Measurements from ENCODE around the gene SLC25A21. TPM values are rescaled to one million over a fixed set of nuclear protein-coding genes. Genes with fewer than 3 reads are reported as not detected.

SLC25A21 gene
- total and polyA plus RNA-seq, 9 donors, result 0.57 to 1.6 (median 1.1) TPM; not detected in 1

GRCh38 chr14:36834293-36834692, 338.1 kb downstream of the SLC25A21 start:
- Histone ChIP-seq H3K27ac (no peak overlapping the region), H3K4me1 (ENCODE audit: insufficient read depth) (no peaks in the 10 kb centered on the region), H3K36me3 (no peaks in the 10 kb centered on the region), H3K4me3 (no peak overlapping the region), H3K27me3 (no peaks in the 10 kb centered on the region), H3K9me3 (no peaks in the 10 kb centered on the region)
- no peak for DNase-seq
- intact Hi-C loops (cut with DNase I), result no loop called here
- 78 to 93% (median 81%) methylated on average over 2 of the region's 2 CpGs for WGBS, 3 donors
- TF ChIP-seq EP300 (IDR thresholded peaks at IDR 0.05) (no peak), POLR2A (IDR thresholded peaks at IDR 0.05) (no peak)
- TF ChIP-seq, protein P1, sequence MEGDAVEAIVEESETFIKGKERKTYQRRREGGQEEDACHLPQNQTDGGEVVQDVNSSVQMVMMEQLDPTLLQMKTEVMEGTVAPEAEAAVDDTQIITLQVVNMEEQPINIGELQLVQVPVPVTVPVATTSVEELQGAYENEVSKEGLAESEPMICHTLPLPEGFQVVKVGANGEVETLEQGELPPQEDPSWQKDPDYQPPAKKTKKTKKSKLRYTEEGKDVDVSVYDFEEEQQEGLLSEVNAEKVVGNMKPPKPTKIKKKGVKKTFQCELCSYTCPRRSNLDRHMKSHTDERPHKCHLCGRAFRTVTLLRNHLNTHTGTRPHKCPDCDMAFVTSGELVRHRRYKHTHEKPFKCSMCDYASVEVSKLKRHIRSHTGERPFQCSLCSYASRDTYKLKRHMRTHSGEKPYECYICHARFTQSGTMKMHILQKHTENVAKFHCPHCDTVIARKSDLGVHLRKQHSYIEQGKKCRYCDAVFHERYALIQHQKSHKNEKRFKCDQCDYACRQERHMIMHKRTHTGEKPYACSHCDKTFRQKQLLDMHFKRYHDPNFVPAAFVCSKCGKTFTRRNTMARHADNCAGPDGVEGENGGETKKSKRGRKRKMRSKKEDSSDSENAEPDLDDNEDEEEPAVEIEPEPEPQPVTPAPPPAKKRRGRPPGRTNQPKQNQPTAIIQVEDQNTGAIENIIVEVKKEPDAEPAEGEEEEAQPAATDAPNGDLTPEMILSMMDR (IDR thresholded peaks at IDR 0.05), result no peak

DNA sequence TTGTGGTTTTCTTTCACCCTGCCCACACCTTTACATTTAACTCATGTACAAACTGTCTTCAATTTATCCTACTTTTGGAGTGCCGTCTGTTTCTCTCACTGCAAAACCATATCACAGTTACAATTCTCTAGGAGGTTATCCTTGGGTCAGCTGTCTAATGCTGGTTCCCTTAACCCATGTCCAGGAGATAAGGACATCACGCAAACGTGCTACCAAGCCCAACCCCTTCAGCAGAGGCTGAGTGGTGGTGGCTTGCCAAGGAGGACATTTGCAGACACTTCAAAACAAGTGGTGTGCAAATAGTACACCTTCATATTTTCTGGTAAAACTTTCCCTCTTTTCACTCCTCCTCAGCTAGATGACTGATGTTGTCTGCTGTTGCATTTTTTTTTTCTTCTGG, 342.9 kb downstream of the SLC25A21 start:
- no peak overlapping the region for H3K27ac ChIP-seq
- H3K36me3 ChIP-seq, result no peaks in the 10 kb centered on the region
- intact Hi-C loops (cut with DNase I), result no loop called here
- TF ChIP-seq, protein P1 (IDR thresholded peaks at IDR 0.05), result no peak
- TF ChIP-seq EP300 (IDR thresholded peaks at IDR 0.05), result no peak
- no peak for TF ChIP-seq POLR2A (IDR thresholded peaks at IDR 0.05)
- 41 to 59% (median 42%) methylated on average over 3 of the region's 3 CpGs for WGBS, 3 donors
- DNase-seq, result no peak
- no peaks in the 10 kb centered on the region for H3K27me3 ChIP-seq
- H3K4me1 ChIP-seq (ENCODE audit: insufficient read depth), result no peaks in the 10 kb centered on the region
- H3K4me3 ChIP-seq, result no peak overlapping the region
- no peaks in the 10 kb centered on the region for H3K9me3 ChIP-seq

GRCh38 chr14:36827861-36828260, 344.5 kb downstream of the SLC25A21 start:
- TF ChIP-seq, protein P1 (IDR thresholded peaks at IDR 0.05), result no peak
- TF ChIP-seq EP300 (IDR thresholded peaks at IDR 0.05) (no peak), POLR2A (IDR thresholded peaks at IDR 0.05) (no peak)
- H3K4me3 ChIP-seq, result no peak overlapping the region
- H3K27ac ChIP-seq, result no peak overlapping the region
- 22 to 45% (median 22%) methylated on average over 2 of the region's 2 CpGs for WGBS, 3 donors
- H3K36me3 ChIP-seq, result no peaks in the 10 kb centered on the region
- DNase-seq, result no peak
- no peaks in the 10 kb centered on the region for H3K27me3 ChIP-seq
- H3K4me1 ChIP-seq (ENCODE audit: insufficient read depth), result no peaks in the 10 kb centered on the region
- no peaks in the 10 kb centered on the region for H3K9me3 ChIP-seq
- intact Hi-C loops (cut with DNase I), result no loop called here

DNA sequence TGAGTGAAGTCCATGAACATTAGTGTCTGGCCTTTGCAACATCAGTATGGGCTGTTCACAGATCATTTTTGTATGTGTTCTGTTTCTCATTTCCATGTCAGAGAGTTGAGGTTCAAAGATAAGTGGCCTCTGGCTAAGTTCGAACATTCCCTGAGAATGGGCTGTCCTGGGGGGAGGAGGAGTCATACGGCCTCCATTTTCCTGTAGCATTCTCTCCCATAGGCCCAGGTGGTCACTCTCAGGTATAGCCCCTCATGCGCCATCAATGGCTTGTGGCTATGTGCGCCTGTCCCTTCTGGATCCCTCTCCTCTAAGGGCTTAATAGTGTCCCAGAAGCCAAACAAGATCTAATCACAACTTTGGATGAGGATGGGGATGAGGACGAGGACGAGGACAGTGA, 345.8 kb downstream of the SLC25A21 start:
- 81 to 82% (median 81%) methylated on average over 6 of the region's 6 CpGs for WGBS, 3 donors
- DNase-seq, result no peak

More for the DNA sequence above, 345.8 kb downstream of the SLC25A21 start:
- Histone ChIP-seq H3K4me1 (ENCODE audit: insufficient read depth) (no peaks in the 10 kb centered on the region), H3K9me3 (no peaks in the 10 kb centered on the region), H3K36me3 (no peaks in the 10 kb centered on the region), H3K27me3 (no peaks in the 10 kb centered on the region), H3K4me3 (no peak overlapping the region), H3K27ac (no peak overlapping the region)
- intact Hi-C loops (cut with DNase I), result no loop called here
- TF ChIP-seq POLR2A (IDR thresholded peaks at IDR 0.05) (no peak), EP300 (IDR thresholded peaks at IDR 0.05) (no peak)
- TF ChIP-seq, protein P1 (IDR thresholded peaks at IDR 0.05), result no peak

All from ovary (tissue), 9 donors.